ACHN (cell line): ENCODE measurements around the gene KLRF2.

Experiments used
- DNase-seq: peaks from one replicate; pipeline ENCODE4 v3.0.0-alpha.2; 2015
- in situ Hi-C: cut with HindIII; loops from 2 replicates; pipeline ENCODE4 v1.10.0; 2017; ENCODE audit warnings: low sequenced_read_pairs, low pct_ligation_motif_present, low pct_unique_long_range_greater_than_20kb

Gene KLRF2

GRCh38 chr12:9880532-9881078 lies 684 bp upstream of the KLRF2 start:
- in situ Hi-C loops: no loop called here
- no peak for DNase-seq

- in situ Hi-C loops: no loop called here
- DNase-seq: no peak
These were observed 699 bp downstream of the KLRF2 start for GRCh38 chr12:9881988-9882387.

- in situ Hi-C loops: no loop called here
- no peak for DNase-seq
These were observed 1.9 kb downstream of the KLRF2 start for GRCh38 chr12:9883175-9883574.

DNA sequence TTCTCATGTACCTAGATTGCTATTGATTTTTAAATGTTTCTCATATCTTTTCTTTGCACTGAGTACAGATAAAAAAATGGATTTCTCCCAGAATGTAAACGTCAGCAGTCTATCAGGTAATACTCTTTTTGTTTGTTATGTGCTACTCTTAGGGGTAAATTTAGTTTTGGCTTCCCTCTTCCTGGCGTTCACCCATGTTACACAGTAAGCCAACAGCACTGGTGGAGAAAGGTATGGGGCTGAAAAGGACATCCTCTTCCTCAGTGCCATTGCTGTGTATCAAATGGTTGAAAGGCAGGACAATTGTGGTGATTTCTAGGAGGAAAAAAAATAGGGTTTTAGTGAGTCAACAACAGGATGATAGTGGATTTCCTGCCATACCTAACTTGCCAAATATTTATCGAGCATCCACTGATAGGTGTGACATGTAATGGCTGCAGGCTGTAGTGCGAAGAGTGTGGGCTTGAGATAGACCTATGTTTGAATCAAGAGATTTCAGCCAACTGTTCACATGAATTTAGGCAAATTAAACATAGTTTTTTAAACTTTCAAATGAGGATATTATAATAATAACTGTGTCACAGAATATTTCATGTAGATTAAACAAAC lies 7.5 kb downstream of the KLRF2 start:
- in situ Hi-C loops: no loop called here
- DNase-seq: no peak

DNA sequence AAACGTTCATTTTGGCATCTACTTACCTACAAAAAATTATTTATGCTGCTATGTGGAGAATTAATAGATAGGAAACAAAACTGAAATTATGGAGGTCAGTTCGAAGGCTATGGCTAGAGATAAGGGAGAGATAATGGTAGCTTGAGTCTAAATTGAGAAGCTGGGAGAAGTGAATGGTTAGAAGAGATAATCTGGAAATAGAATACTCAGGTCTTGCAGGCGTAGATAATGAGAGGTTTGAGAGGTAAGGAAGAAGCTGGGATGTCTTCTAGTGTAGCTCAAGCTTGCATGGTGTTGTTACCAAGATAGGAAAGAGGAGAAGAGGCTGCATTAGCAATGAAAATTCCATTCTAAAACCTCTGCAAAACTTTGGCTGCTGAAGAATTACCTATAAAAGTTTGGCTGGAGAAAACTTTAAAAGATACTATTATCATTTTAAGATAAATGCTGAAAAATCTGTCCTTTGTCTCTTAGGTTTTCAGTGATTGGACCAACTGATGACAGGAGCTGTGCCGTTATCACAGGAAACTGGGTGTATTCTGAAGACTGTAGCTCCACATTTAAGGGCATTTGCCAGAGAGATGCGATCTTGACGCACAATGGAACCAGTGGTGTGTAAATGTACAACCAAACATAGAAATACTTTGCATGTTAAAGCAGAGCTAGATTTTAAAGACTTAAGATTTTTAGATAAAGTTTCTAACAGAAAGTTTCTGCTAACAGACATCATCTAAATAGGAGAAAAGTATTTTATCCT lies 14.1 kb downstream of the KLRF2 start:
- in situ Hi-C loops: no loop called here
- no peak for DNase-seq

GRCh38 chr12:9897535-9897934 lies 16.2 kb downstream of the KLRF2 start:
- in situ Hi-C loops: no loop called here
- DNase-seq: no peak

DNA sequence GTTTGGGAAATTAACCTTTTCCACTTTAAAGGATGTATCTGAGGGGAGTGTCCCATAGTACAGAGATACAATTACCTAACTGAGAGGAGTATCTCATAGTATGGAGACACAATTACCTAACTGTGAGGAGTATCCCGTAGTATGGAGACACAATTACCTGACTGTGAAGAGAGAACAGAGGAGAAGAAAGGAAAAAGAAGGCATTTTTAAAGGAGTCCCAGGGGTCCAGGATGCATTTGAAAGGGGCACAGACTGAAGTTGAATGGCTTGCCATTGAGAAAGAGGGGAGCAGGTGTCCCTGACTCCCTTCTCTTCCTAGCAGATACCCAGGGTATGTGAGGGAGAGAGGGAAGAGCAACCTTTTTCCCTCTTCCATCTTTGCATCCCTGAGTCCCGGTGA lies 17.9 kb downstream of the KLRF2 start:
- in situ Hi-C loops: no loop called here
- DNase-seq: no peak

DNA sequence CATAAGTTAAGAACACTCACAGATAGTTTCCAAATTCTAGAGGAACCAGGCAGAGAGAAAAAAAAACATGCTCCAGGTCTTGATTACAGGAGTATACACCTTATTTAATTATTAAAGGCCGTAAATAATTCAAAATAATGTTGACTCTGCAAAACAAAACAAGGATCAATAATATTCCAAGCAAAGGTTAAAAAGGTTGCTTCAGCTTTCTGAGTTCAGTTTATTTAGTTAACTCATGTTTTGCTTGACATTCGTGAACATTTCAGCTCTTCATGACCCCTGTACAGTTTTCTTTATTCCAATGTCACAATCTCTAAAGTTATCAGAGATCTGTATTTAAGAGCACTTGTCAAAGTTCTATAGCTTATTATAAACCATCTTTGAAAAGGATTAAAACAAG lies 19.6 kb downstream of the KLRF2 start:
- in situ Hi-C loops: no loop called here
- no peak for DNase-seq

DNA sequence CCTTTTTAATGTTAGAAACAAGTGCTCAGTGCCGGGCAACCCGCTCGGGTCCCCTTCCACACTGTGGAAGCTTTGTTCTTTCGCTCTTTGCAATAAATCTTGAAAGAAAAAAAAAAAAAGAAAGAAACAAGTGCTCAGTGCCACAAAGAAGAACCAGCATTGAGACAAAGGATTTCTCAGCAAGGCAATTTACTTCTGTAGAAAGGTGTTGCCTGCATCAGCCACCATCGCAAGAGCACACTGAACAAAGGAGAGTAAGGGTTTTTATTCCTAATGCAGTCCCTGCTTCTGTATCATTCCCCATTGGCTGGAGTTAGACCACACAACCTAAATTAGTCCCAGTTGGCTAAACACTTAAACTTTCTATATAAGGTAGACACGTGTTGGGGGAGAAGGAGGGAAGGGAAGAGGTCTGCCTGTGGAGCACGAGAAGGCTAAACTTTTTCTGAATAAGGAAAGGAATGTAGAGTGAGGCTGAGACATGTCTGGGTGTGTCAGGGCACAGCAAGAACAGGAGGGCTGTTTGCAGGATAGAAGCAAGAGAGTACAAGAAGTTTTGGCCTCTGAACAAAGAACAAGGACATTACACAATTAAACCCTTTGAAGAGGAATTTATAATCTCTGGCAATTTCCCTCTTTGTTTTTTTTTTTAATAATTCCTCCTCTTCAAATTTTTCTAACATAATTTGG lies 21.4 kb downstream of the KLRF2 start:
- in situ Hi-C loops: no loop called here
- no peak for DNase-seq

DNA sequence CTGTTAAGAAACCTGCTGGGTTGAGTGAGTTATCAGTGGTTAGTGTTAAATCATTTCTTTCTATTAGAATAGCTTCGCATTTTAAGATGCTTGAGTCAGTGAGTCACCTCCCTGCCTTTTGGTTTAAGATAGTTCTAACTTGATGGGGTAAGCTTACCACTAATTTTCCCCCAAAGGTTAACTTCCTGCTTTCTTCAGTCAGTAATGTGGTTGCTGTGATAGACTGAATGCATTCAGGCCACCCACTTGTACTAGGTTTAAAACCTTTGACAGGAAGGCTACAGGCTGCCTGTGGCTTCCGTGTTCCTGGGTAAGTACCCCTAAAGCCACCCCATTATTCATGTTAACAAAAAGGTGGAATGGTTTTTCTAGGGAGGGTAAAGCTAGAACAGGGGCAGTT lies 25.6 kb downstream of the KLRF2 start:
- DNase-seq: no peak
- in situ Hi-C loops: no loop called here

DNA sequence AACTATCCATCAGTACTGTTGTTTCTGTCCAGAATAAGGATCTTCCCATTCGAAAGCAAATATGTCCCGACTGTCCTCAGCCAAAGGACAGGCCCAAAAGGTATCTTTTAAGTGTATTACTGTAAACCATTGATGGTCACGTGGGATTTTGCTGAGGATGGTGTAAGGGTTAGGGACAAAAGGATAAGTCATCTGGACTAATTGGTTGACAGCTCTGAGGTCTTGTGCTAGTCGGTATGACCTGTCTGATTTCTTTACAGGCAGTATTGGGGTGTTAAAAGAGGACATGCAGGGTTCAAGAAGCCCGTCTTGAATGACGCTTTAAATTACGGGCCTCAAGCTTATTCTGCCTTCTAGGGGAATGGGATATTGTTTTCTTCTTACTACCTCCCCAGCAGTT lies 26.5 kb downstream of the KLRF2 start:
- in situ Hi-C loops: no loop called here
- no peak for DNase-seq

DNA sequence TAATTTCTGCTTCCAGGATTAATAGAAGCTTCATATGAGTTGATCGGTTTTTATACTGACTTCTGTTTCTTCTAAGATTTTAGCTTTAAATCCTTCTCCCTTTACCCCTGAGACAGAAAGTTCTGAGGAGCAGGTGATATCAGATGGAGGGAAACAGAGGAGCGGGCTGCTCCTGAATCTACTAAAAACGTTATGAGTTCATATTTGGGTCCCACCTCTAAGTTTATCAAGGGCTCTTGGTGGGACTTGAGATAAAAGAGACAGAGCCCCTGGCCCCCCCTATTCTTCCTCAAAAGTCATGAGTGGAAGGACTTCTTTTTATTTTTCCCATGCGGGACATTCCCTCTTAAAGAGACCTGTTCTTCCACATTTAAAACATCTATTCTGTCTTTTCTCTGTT lies 27.1 kb downstream of the KLRF2 start:
- no peak for DNase-seq
- in situ Hi-C loops: no loop called here

DNA sequence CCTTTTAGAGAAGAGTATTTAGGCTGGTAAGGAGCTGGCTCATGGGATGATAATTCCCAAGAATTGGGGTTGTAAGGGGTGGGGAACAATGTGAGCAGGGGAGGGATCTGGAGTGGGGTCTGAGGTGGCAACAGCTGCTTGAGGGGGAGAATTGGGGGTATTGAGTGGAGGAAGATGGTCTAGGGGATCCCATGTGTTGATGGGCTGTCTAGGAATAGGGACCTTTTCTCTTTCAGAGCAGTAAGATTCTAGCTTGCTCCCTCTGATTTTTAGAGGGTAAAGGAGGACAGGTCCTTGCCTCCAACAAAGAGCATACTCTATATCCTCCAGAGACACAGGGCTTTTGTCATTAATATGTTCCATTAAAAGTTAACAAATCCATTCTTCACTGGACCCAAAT lies 28.4 kb downstream of the KLRF2 start:
- in situ Hi-C loops: no loop called here
- no peak for DNase-seq

- in situ Hi-C loops: no loop called here
- peak; percentile 7 for DNase-seq
These were observed 29.6 kb downstream of the KLRF2 start for GRCh38 chr12:9910716-9911421.

DNA sequence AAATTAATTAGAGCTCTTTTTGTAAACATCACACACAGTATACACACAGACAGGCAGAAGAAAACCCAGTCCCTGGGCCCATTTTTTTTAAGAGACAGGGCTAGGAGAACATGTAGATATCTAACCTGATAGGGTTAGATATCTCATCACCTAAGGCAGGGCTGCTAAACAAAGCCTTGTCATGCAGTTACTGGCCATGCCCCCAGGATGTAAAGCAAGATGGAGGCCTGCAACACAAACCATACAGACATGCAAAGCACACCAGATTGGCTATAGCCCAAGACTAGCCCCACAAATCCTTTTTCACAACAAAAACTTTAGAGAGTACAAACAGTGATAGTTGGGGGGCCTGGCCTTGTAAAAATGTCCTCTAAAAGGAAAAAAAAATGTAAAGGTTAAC lies 30.4 kb downstream of the KLRF2 start:
- in situ Hi-C loops: no loop called here
- no peak for DNase-seq

- no peak for DNase-seq
- in situ Hi-C loops: no loop called here
These were observed 38.2 kb downstream of the KLRF2 start for GRCh38 chr12:9919443-9919842.

DNA sequence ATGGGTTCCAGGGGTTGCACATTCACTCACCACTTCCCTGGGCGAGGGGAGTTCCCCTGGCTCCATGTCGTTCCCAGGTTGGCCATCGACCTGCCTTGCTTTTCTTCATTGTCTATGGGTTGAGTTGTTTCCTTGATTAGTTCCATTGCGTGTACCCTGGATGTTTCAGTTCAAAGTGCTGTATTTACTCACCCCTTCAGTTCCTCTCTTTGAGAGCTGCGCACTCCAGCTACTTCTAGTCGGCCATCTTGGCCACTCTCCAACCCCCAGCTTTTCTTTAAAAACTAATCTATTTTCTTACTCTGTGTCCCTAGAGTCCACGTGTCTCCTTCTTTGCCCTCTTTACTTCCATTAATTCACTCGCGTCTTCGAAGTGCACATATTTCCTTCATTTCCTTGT lies 39.2 kb downstream of the KLRF2 start:
- in situ Hi-C loops: no loop called here
- DNase-seq: no peak

- in situ Hi-C loops: no loop called here
- no peak for DNase-seq
These were observed 41.1 kb downstream of the KLRF2 start for GRCh38 chr12:9922429-9922828.

DNA sequence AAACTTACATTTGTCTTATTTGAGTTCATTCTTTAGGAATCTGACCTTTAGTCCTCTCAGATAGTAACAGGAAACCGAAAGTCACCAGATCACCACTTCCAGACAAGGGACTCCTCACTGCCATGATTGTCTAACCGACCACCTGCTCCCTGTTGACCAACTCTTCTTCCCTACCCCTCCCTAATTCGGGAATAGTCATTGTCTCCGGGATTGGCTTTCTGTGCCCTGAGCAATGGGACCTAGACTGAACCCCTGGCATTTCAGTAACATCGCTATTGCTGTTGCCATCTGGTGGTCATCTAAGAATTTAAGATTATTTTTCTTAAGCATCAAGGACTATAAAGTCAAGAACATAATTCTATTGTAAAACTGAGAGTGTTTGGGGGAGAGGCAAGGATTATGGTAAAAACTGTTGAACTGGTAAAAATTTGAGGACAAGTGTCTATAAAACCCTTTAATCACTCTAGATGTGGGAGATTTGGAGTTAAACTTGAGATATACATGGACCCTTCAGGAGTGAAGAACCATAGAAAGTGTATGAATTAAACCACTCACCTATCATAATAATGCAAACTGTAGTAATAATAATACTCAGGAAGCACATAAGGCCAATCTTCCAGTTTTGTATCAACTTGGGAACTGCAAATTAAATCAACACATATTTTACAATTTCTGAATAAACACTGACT lies 44.6 kb downstream of the KLRF2 start:
- in situ Hi-C loops: no loop called here
- DNase-seq: peak; percentile 71
